CD14-positive monocyte (primary cell): Measurements from ENCODE around the gene FNIP2. TPM values are rescaled to one million over a fixed set of nuclear protein-coding genes. Genes with fewer than 3 reads are reported as not detected.

Experiments
- DNase-seq, 3 donors: peaks; one replicate each; pipeline ENCODE4 v3.0.0-alpha.2; 2011 to 2022
- H2AFZ ChIP-seq: 2 replicates; pipeline ENCODE4 v1.6.0; 2012; ENCODE audit warnings: mild to moderate bottlenecking, low read depth, low read length, inconsistent platforms; ENCODE audit not compliant: insufficient read depth, poor library complexity, severe bottlenecking
- H3K27ac ChIP-seq, 2 donors: 1 replicate in 1 of 2; 2 replicates in 1 of 2; pipeline ENCODE4 v1.5.1; 2012 to 2013; ENCODE audit warnings: low read length in 2 of 2, control low read depth in 1 of 2, inconsistent platforms in 1 of 2, low read depth in 1 of 2, mild to moderate bottlenecking in 1 of 2
- H3K27me3 ChIP-seq, 2 donors: one replicate each; pipeline versions ENCODE4 v1.6.0 to v1.6.1; 2011 to 2013; ENCODE audit warnings: low read length in 2 of 2; ENCODE audit not compliant: control insufficient read depth in 2 of 2, insufficient read depth in 2 of 2
- H3K36me3 ChIP-seq, 2 donors: replicated peaks in 1 of 2; 1 replicate in 1 of 2; 2 replicates in 1 of 2; pipeline versions ENCODE4 v1.5.1 to v1.6.1; 2012 to 2013; ENCODE audit warnings: low read length in 2 of 2, control low read depth in 1 of 2, inconsistent platforms in 1 of 2, mild to moderate bottlenecking in 1 of 2; ENCODE audit not compliant: insufficient read depth in 2 of 2, control insufficient read depth in 1 of 2
- H3K4me1 ChIP-seq, 2 donors: 1 replicate in 1 of 2; 2 replicates in 1 of 2; pipeline versions ENCODE4 v1.5.1 to v1.6.1; 2012 to 2013; ENCODE audit warnings: low read length in 2 of 2, control low read depth in 1 of 2, inconsistent platforms in 1 of 2, mild to moderate bottlenecking in 1 of 2, moderate library complexity in 1 of 2; ENCODE audit not compliant: insufficient read depth in 2 of 2, control insufficient read depth in 1 of 2
- H3K4me2 ChIP-seq: replicated peaks from 2 replicates; pipeline ENCODE3; 2012; ENCODE audit warnings: low read length, moderate library complexity, mild to moderate bottlenecking; ENCODE audit not compliant: poor library complexity, severe bottlenecking; ENCODE audit errors: extremely low read depth
- H3K4me3 ChIP-seq, 3 experiments: fragments of 200-600 bp in 1 of 3; sonication (generic) in 1 of 3; replicated peaks in 1 of 3; 1 replicate in 2 of 3; 2 replicates in 1 of 3; pipeline ENCODE4 v1.5.1; 2011 to 2013; ENCODE audit warnings: low read length in 3 of 3, mild to moderate bottlenecking in 3 of 3, control low read depth in 2 of 3, low read depth in 2 of 3, inconsistent platforms in 1 of 3, moderate library complexity in 1 of 3
- H3K79me2 ChIP-seq: 2 replicates; pipeline ENCODE4 v1.6.0; 2012; ENCODE audit warnings: mild to moderate bottlenecking, control low read depth, inconsistent platforms, low read length, moderate library complexity; ENCODE audit not compliant: insufficient read depth
- H3K9ac ChIP-seq: 2 replicates; pipeline ENCODE4 v1.6.0; 2017; ENCODE audit warnings: low read length, mild to moderate bottlenecking; ENCODE audit not compliant: insufficient read depth, poor library complexity, severe bottlenecking
- H3K9me3 ChIP-seq, 2 donors: replicated peaks in 1 of 2; 1 replicate in 1 of 2; 2 replicates in 1 of 2; pipeline versions ENCODE4 v1.5.1 to v1.6.1; 2012 to 2013; ENCODE audit warnings: low read length in 2 of 2, control low read depth in 1 of 2; ENCODE audit not compliant: control insufficient read depth in 1 of 2, insufficient read depth in 1 of 2
- H4K20me1 ChIP-seq: 2 replicates; pipeline ENCODE4 v1.6.0; 2012; ENCODE audit warnings: mild to moderate bottlenecking, low read length, control low read depth, moderate library complexity; ENCODE audit not compliant: insufficient read depth
- H3K27ac Mint-ChIP-seq, 7 donors: one replicate each; pipeline ENCODE4 v1.8.0; 2020; ENCODE audit warnings: mild to moderate bottlenecking in 7 of 7, mixed read lengths in 7 of 7, moderate library complexity in 6 of 7, inconsistent platforms in 2 of 7
- H3K27me3 Mint-ChIP-seq, 3 donors: one replicate each; pipeline ENCODE4 v1.8.0; 2021 to 2022; ENCODE audit warnings: low read depth in 3 of 3, mild to moderate bottlenecking in 3 of 3, mixed read lengths in 3 of 3, moderate library complexity in 3 of 3, inconsistent platforms in 1 of 3
- H3K36me3 Mint-ChIP-seq, 2 donors: one replicate each; pipeline ENCODE4 v1.8.0; 2020; ENCODE audit warnings: mixed read lengths in 2 of 2, inconsistent platforms in 1 of 2, mild to moderate bottlenecking in 1 of 2
- H3K4me1 Mint-ChIP-seq: one replicate; pipeline ENCODE4 v1.8.0; 2020; ENCODE audit warnings: mild to moderate bottlenecking, mixed read lengths
- H3K4me3 Mint-ChIP-seq, 2 donors: one replicate each; pipeline ENCODE4 v1.8.0; 2020; ENCODE audit warnings: mild to moderate bottlenecking in 2 of 2, mixed read lengths in 2 of 2, moderate library complexity in 1 of 2
- H3K9me3 Mint-ChIP-seq, 7 donors: one replicate each; pipeline ENCODE4 v1.8.0; 2020 to 2022; ENCODE audit warnings: mixed read lengths in 7 of 7, mild to moderate bottlenecking in 6 of 7, moderate library complexity in 6 of 7, inconsistent platforms in 2 of 7
- CTCF ChIP-seq: fragments of 200-600 bp; IDR thresholded peaks from one replicate; pipeline ENCODE4 v1.8.0; 2022; ENCODE audit warnings: antibody characterized with exemption, mild to moderate bottlenecking
- WGBS: methylation state at CpG from one replicate; pipeline ENCODE4 v1.1.5; 2013; ENCODE audit warnings: missing lambda C conversion rate; ENCODE audit not compliant: insufficient coverage; 5-methylcytosine and 5-hydroxymethylcytosine counted together
- intact Hi-C, 2 donors: fragments of 100-400 bp; cut with micrococcal nuclease; formaldehyde crosslinking; loops; one replicate each; pipeline versions ENCODE4 v1.15.0 to v1.15.1; 2023
- polyA plus RNA-seq, 3 donors: library from polyadenylated mRNA; depleted of rRNA in 1 of 3; unstranded in 2 of 3; stranded (reverse) in 1 of 3; fragments of 300-500 nt in 2 of 3; fragments of >200 nt in 1 of 3; fragmentation: Illumina TruSeq in 2 of 3; gene quantifications; 1 replicate in 2 of 3; 2 replicates in 1 of 3; pipeline ENCODE4 v1.2.3, GENCODE V29; 2012 to 2021

Gene FNIP2
- polyA plus RNA-seq, 3 donors = 3.5 to 7.7 (median 5.7) TPM

- no peaks in the 10 kb centered on the region for H3K27me3 Mint-ChIP-seq
- no peak overlapping the region for H3K9ac ChIP-seq
- WGBS = no CpG with 5 or more reads among the region's 1 CpG
- peaks cover 3 to 4% of the 10 kb centered on the region in 2 donors for H3K36me3 Mint-ChIP-seq
- intact Hi-C loops = loop anchor here in 1 of 2 donors (10.0 kb wide), 1 partner anchor 52 kb away; no protein-coding TSS in a partner anchor
- no peak overlapping the region for H3K4me3 Mint-ChIP-seq
- no peak for TF ChIP-seq CTCF
- peaks cover 31 to 35% of the 10 kb centered on the region in 2 donors for H3K4me1 ChIP-seq
- H3K4me1 Mint-ChIP-seq = peaks cover 38% of the 10 kb centered on the region
- no peaks in the 10 kb centered on the region for H3K9me3 Mint-ChIP-seq
- H3K9me3 ChIP-seq = no peaks in the 10 kb centered on the region
- H3K4me3 ChIP-seq = no peak overlapping the region
- DNase-seq = no peak
- H3K4me2 ChIP-seq = no peak overlapping the region
- H4K20me1 ChIP-seq = peaks cover 1% of the 10 kb centered on the region
- H3K27me3 ChIP-seq = no peaks in the 10 kb centered on the region
- no peak overlapping the region for H3K27ac Mint-ChIP-seq
- H3K27ac ChIP-seq = no peak overlapping the region
- H3K79me2 ChIP-seq = peaks cover 89% of the 10 kb centered on the region
- no peak overlapping the region for H2AFZ ChIP-seq
- no peaks in the 10 kb centered on the region for H3K36me3 ChIP-seq
Observed at GRCh38 chr4:158802914-158803313, 34.1 kb downstream of the FNIP2 start.

- Histone ChIP-seq H4K20me1 (no peaks in the 10 kb centered on the region), H3K9me3 (no peaks in the 10 kb centered on the region), H3K79me2 (peaks cover 77% of the 10 kb centered on the region), H3K9ac (peak overlapping the region; percentile 9), H3K27ac (peak overlapping the region; percentile 84 to 85), H3K4me2 (peak overlapping the region; percentile 59), H3K4me3 (peak overlapping the region in 2 of 3 experiments; percentile 8 to 65), H3K36me3 (no peaks in the 10 kb centered on the region), H3K27me3 (no peaks in the 10 kb centered on the region), H2AFZ (no peak overlapping the region), H3K4me1 (peaks cover 59 to 64% of the 10 kb centered on the region in 2 donors)
- intact Hi-C loops = loop anchor here in 1 of 2 donors (10.0 kb wide), 1 partner anchor 49 kb away; no protein-coding TSS in a partner anchor
- H3K9me3 Mint-ChIP-seq = no peaks in the 10 kb centered on the region
- WGBS = 86% methylated on average over 3 of the region's 10 CpGs
- peaks cover 7% of the 10 kb centered on the region in 2 donors for H3K36me3 Mint-ChIP-seq
- peak overlapping the region; percentile 91 to 99 (median 94) for H3K27ac Mint-ChIP-seq
- TF ChIP-seq CTCF = no peak
- DNase-seq = peak; percentile 78 to 93 (median 82)
- H3K4me1 Mint-ChIP-seq = peaks cover 66% of the 10 kb centered on the region
- H3K27me3 Mint-ChIP-seq = peaks cover 0 to 3% (median 0%) of the 10 kb centered on the region in 3 donors
- H3K4me3 Mint-ChIP-seq = peak overlapping the region; percentile 60 to 61
Observed at GRCh38 chr4:158805635-158806471, 37.0 kb downstream of the FNIP2 start.
